GM12892 (cell line): ENCODE results near the gene DCC.

Experiments used
- DNase-seq: peaks from one replicate; pipeline ENCODE4 v3.0.0; 2011; ENCODE audit not compliant: insufficient read length
- FAIRE-seq: peaks from 2 replicates; lab custom pipeline; 2011; peaks lifted over from hg19 to GRCh38; lab: Jason Lieb, UNC
- POLR2A ChIP-seq: IDR thresholded peaks from 2 replicates; pipeline ENCODE4 v1.6.1; 2011; ENCODE audit warnings: low read depth, low read length, control low read depth
- POLR2AphosphoS5 ChIP-seq: IDR thresholded peaks from 2 replicates; pipeline ENCODE4 v1.6.1; 2011; ENCODE audit warnings: low read depth, low read length, control low read depth
- TAF1 ChIP-seq: IDR thresholded peaks from 2 replicates; pipeline ENCODE4 v1.6.1; 2011; ENCODE audit warnings: low read depth, mild to moderate bottlenecking, control low read depth, low read length, borderline replicate concordance

DCC gene

DNA sequence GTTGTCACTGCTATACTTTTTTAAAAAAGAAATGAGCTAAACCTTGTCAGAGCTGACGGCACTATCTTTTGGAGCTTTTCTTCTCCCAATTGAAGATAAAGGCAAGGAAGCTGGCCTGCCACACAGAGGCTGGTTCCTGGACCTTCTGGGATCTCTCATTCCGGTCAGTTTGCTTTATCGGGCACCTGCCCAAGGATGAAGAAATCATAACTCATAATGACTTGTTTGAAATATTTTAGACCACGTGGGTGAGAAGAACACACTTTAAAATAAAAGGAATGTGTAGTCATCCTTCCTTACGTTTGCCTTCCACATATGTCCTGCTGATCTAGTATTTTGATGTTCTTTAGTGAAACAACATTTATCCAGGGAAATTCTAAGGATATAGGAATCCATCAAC, 535.7 kb downstream of the DCC start:
- FAIRE-seq = no peak
- DNase-seq = no peak
- TF ChIP-seq POLR2A (no peak), POLR2AphosphoS5 (no peak), TAF1 (no peak)

DNA sequence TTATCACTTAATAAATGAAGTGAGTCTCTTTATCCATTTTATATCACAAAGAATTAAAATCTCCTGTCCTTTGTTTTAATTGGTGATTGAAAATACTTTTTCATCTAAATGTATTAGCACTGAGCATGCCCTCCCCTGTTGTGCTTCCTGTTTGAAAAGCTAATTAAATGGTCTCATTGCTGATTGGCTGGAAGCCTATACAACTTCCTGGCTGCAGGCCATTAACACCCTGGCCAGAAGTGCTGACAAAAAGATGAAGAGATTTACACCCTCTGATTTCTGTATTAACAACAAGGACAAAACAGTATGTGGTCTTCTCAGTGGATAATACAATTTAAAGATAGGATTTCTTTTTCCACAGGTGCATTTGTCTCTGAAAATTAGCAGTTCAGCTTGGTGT, 548.0 kb downstream of the DCC start:
- TF ChIP-seq TAF1 = no peak
- TF ChIP-seq POLR2AphosphoS5 = no peak
- no peak for TF ChIP-seq POLR2A
- DNase-seq = no peak
- no peak for FAIRE-seq

DNA sequence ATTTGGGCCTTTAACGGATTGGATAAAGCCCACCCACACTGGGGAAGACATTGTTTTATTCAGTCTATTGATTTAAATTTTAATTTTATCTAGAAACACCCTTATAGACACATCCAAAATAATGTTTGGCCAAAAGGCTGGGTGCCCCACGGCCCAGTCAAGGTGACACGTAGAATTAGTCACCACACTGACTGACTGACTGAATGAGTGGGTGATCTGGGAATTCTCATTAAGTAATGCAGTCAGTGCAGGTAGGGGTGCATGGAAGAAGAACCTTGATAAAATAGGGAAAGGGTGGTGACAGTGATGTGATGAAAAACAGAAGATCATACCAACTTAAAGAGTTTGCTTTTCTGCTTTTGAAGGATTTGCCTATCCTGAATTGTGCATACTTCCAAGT, 554.8 kb downstream of the DCC start:
- TF ChIP-seq POLR2AphosphoS5 (no peak), POLR2A (no peak)
- DNase-seq (no peak), FAIRE-seq (no peak)

DNA sequence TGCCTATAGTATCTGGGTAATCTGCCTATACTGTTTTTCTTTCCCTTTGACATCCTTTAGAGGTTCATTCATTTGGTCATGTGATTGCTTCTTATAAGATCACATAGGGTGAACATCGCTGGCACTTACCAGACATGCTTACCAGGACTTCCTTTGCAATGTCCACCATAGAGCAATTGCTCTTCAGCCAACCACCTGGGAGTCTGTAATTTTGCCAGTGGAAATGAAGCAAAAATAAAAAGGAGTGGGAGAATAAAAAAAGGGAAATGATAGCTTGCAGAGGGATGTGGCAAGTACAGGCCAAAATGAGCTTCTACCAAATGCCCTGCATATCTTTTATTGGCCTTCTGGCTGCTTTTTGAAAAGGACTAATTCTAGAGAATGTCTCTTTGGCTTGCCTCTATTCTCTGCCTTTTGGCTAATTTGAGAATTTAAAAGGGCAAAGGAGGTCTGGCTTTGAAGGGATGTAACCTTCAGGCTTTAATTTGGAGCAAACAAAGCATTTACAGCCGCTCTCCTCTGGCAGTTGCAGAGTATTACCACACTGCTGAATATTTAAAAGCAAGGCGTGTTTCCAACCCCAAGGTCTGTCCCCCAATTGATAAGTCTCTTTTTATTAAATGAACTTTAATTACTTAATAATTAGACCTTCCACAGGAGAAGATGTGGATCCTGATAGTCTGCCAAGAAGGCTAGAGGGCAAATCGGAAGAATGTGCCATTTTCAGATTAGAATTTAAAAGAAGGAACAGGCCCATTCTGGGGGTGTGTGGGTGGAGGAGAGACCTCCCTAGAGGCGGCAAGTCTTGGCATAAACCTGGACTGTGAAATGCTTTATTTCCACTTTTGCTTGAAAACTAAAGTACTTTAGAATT, 557.9 kb downstream of the DCC start:
- no peak for DNase-seq
- FAIRE-seq = no peak
- TF ChIP-seq POLR2A = no peak
- TF ChIP-seq POLR2AphosphoS5 = no peak
- TF ChIP-seq TAF1 = no peak

DNA sequence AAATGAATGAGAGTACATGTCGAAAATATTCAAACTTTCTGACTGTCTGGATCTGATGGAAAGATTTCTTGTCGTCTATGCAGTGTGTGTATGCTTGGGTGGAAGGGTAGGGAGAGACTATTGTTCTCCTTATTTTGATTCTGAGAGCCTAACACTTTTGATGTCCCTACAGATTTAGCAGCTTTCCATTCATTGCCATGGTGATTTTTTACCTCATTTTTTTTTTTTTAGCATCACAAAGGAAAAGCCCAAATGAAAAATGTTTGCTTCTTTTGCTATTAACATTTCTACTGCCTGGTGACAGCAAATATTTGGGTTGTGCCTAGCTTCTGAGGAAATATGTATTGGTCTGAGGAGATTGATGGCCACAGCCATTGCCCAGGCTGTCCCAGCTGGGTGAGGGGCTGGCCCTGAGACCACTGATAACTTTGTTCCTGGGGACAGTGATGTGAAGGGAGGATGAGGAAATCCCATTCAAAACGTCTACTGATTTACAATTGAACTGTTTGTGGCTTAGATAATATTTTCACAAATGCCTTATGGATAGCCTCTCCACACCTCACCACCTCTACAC, 558.6 kb downstream of the DCC start:
- DNase-seq (no peak), FAIRE-seq (no peak)
- TF ChIP-seq TAF1 (no peak), POLR2A (no peak), POLR2AphosphoS5 (no peak)

DNA sequence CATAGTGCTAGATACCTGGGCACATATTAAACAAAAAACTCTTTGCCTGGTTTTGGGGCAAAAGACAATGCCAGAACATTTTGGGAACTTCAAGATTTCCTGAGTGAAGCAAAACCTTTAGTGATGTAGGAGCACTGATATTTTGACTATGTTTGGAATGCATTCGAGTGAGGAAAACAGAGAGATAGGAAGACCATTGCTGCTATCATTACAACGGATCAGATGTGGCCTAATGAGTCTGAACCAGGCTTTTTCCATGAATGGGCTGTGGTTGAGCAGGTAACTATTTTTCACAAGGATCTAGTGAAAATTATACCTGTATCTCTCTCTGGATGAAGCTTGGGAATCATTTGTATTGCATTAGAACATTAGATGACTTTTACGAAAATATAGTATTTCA, 562.2 kb downstream of the DCC start:
- FAIRE-seq (no peak), DNase-seq (no peak)
- TF ChIP-seq POLR2A = no peak
- no peak for TF ChIP-seq TAF1
- TF ChIP-seq POLR2AphosphoS5 = no peak

DNA sequence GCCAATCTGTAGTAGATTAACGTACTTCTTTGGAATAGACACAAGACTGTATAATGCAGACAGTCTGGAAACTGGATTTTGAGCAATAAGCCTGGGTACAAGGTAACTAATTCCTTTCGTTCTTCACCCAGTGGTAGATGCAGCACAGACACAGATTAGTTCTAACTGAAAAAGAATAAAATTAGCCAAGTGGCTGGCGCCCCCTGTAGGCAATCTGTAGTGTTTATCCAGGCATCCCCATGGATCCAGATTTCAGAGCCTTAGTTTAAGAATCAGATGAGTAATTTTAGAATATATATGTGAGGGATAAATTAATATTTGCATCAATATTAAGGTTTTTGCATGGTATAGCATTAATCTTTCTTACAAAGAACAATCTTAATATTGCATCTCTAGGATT, 563.9 kb downstream of the DCC start:
- FAIRE-seq = no peak
- DNase-seq = no peak
- TF ChIP-seq TAF1 (no peak), POLR2AphosphoS5 (no peak), POLR2A (no peak)

DNA sequence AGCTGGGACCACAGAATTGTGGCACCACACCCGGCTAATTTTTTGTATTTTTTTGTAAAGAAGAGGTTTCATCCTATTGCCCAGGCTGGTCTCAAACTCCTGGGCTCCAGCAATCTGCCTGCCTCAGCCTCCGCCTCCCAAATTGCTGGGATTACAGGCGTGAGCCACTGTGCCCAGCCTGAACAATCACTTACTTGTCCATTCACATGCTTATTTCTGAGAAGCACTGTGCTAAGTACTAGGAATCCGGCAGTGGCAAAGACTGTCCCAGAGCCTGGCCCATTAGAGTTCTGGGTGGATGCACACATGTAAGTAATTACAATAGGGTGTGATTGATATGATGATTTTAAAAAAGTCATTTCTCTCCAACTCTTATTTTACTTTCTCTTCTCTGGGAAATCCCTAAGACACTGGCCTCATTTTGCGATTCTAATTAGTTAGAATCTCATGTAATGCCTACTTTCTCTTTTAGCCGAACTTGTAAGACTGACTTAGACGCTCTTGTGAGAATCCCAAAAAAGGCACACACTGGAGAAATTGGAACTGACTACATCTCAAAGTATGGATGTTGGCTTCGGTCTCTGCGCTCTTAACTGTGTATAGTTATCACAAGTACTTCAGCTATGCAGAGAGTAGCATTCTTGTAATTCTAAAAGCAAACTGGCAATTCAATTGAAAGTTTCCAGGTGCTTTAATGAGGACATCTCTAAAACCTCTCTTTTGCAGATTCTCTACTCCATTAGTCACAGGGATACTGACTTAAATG, 567.7 kb downstream of the DCC start:
- no peak for DNase-seq
- no peak for FAIRE-seq
- TF ChIP-seq TAF1 (no peak), POLR2AphosphoS5 (no peak), POLR2A (no peak)

DNA sequence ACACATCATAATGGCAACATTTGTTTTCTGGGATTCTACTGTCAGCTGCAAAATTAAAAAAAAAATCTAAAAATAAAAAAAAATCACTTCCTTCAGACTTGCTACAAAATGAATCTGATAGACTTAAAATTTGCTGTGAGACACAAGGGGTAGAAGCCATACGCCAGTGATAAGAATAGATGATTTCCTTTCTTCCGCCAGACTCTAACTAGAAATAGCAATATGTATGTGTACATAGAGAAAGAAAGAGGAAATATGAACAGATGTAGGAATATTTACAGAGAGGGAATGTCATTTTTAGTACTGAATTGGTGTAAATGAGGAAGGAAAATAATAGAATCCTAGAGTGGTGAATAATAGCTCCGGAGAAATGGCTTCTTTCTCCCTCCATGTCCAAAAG, 574.2 kb downstream of the DCC start:
- no peak for TF ChIP-seq TAF1
- no peak for TF ChIP-seq POLR2A
- no peak for TF ChIP-seq POLR2AphosphoS5
- DNase-seq (no peak), FAIRE-seq (no peak)

DNA sequence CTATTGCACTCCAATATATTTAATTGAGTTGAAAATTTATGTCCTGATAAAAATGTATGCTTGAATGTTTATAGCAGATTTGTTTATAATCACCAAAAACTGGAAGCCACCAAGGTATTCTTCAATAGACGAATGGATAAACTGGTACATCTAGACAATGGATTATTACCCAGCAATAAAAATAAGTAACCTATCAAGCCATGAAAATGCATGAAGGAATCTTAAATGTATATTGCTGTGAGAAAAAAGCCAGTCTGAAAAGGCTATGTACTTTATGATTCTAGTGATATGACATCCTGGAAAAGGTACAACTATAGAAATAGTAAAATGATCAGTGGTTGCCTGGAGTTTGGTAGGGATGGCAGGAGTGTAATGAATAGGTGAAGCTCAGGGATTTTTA, 580.7 kb downstream of the DCC start:
- DNase-seq (no peak), FAIRE-seq (no peak)
- no peak for TF ChIP-seq POLR2A
- no peak for TF ChIP-seq POLR2AphosphoS5
- TF ChIP-seq TAF1 = no peak

DNA sequence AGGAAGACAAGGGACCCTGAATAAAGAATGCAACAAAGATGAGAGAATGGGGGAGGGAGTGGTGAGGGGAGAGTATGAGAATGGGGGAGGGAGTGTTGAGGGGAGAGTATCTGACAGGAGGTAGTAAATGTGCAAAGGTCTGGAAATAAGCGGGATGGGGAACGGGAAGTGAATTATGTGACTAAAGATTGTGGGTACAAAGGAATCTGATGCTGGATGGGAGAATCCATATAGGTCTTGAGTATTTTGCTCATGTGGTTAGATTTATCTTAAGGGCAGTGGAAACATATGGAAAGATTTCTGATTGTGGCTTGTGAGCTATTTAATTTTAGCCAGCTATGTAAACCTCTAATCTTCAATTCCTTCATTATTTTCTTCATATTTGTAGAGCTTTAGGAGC, 593.4 kb downstream of the DCC start:
- DNase-seq (no peak), FAIRE-seq (no peak)
- no peak for TF ChIP-seq TAF1
- no peak for TF ChIP-seq POLR2A
- TF ChIP-seq POLR2AphosphoS5 = no peak
